Panc1 (cell line): ENCODE results near the gene KATNA1. TPM values are rescaled to one million over a fixed set of nuclear protein-coding genes. Genes with fewer than 3 reads are reported as not detected.

Experiments
- ATAC-seq: fragments of 200-7000 bp; cut with Tn5 transposase; 2 replicates; pipeline ENCODE4 v1.9.1; 2020; ENCODE audit warnings: mild to moderate bottlenecking, moderate library complexity
- BruUV-seq: library from RNA; stranded (reverse); fragments of 400-500 nt; replicated peaks from 2 replicates; lab custom pipeline; 2021; lab: Mats Ljungman, UMichigan
- CTCF ChIA-PET: fragments of 300-600 bp; sonication (Branson Sonifier 250); formaldehyde crosslinking; loops from one replicate; lab custom pipeline; 2022; ENCODE audit warnings: antibody characterized with exemption; lab: Charles Lee
- POLR2A ChIA-PET: fragments of 300-600 bp; sonication (Branson Sonifier 250); formaldehyde crosslinking; loops from one replicate; lab custom pipeline; 2022; ENCODE audit warnings: antibody characterized with exemption; lab: Charles Lee
- DNase-seq: peaks from one replicate; pipeline ENCODE4 v3.0.0-alpha.2; 2010; ENCODE audit warnings: low read depth, low spot score
- H3K27ac ChIP-seq: 2 replicates; pipeline ENCODE4 v1.5.1; 2011; ENCODE audit warnings: mild to moderate bottlenecking, low read length, inconsistent platforms
- H3K27me3 ChIP-seq: fragments of 200-500 bp; sonication (Bioruptor generic); 2 replicates; pipeline ENCODE4 v1.6.0; 2014; ENCODE audit warnings: low read length, inconsistent platforms; ENCODE audit not compliant: control insufficient read depth, insufficient read depth
- H3K36me3 ChIP-seq: fragments of 200-500 bp; sonication (Bioruptor generic); 2 replicates; pipeline ENCODE4 v1.5.1; 2014; ENCODE audit warnings: inconsistent platforms, mild to moderate bottlenecking, low read length, moderate library complexity; ENCODE audit not compliant: control insufficient read depth, insufficient read depth
- H3K4me1 ChIP-seq: 2 replicates; pipeline ENCODE4 v1.5.1; 2011; ENCODE audit warnings: inconsistent platforms, mild to moderate bottlenecking, low read length, moderate library complexity; ENCODE audit not compliant: control insufficient read depth, insufficient read depth
- H3K4me3 ChIP-seq, 2 experiments: 2 replicates each; pipeline ENCODE4 v1.5.1; 2011 to 2012; ENCODE audit warnings: low read depth in 2 of 2, low read length in 2 of 2, mild to moderate bottlenecking in 2 of 2, inconsistent platforms in 1 of 2, moderate library complexity in 1 of 2
- H3K9me3 ChIP-seq: fragments of 200-500 bp; sonication (Bioruptor generic); 2 replicates; pipeline ENCODE4 v1.5.1; 2014; ENCODE audit warnings: low read depth, mild to moderate bottlenecking, inconsistent platforms, low read length, moderate library complexity; ENCODE audit not compliant: control insufficient read depth, insufficient read depth
- POLR2AphosphoS5 ChIP-seq: IDR thresholded peaks from 2 replicates; pipeline ENCODE4 v1.6.1; 2012; ENCODE audit warnings: mild to moderate bottlenecking, low read depth, low read length, moderate library complexity
- SIN3A ChIP-seq: IDR thresholded peaks from 2 replicates; pipeline ENCODE4 v1.6.1; 2012; ENCODE audit warnings: low read depth, mild to moderate bottlenecking, low read length, moderate library complexity, borderline replicate concordance; ENCODE audit not compliant: insufficient read depth
- TCF7L2 ChIP-seq: IDR thresholded peaks from 2 replicates; pipeline ENCODE4 v1.6.1; 2011; ENCODE audit warnings: mild to moderate bottlenecking, low read depth, low read length, inconsistent platforms
- in situ Hi-C: cut with HindIII; loops from 2 replicates; pipeline ENCODE4 v1.10.0; 2016; ENCODE audit warnings: low sequenced_read_pairs, low pct_unique_long_range_greater_than_20kb
- intact Hi-C: fragments of 100-400 bp; cut with micrococcal nuclease; formaldehyde crosslinking; loops from one replicate; pipeline ENCODE4 v1.10.0; 2022; ENCODE audit not compliant: unreplicated experiment
- total RNA-seq: library from RNA; stranded (reverse); gene quantifications from one replicate; pipeline ENCODE4 v1.2.1, GENCODE V29; 2021; ENCODE audit not compliant: unreplicated experiment
- TF ChIP-seq, protein P1 (sequence below), 2 experiments: IDR thresholded peaks; 2 replicates each; pipeline ENCODE4 v1.6.1; 2011 to 2012; ENCODE audit warnings: low read depth in 2 of 2, control low read depth in 1 of 2, low read length in 1 of 2, mild to moderate bottlenecking in 1 of 2, moderate library complexity in 1 of 2; ENCODE audit not compliant: insufficient read depth in 1 of 2
- TF ChIP-seq, protein P2 (sequence below): fragments of 450-650 bp; IDR thresholded peaks from 2 replicates; pipeline ENCODE4 v1.5.1; 2017; ENCODE audit warnings: mild to moderate bottlenecking

KATNA1 gene
- total RNA-seq, 1 experiment from 2014 or later: 19.7 TPM

DNA sequence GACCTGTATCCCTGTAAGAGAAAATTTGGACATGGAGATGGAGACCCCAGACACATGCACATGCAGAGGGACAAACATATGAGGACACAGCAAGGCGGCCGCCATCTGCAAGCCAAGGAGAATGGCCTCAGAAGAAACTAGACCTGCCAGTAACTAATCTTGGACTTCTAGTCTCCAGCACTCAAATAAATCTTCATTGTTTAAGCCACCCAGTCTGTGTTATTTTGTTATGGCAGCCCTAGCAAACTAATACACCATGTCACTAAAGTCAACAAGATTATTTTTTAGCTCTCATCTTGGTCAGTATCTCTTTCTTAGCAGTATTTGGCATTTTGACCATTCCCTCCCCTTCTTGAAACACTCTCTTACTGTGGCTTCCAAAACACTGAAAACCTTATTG lies 42.7 kb upstream of the KATNA1 start:
- H3K36me3 ChIP-seq: peaks cover 7% of the 10 kb centered on the region

DNA sequence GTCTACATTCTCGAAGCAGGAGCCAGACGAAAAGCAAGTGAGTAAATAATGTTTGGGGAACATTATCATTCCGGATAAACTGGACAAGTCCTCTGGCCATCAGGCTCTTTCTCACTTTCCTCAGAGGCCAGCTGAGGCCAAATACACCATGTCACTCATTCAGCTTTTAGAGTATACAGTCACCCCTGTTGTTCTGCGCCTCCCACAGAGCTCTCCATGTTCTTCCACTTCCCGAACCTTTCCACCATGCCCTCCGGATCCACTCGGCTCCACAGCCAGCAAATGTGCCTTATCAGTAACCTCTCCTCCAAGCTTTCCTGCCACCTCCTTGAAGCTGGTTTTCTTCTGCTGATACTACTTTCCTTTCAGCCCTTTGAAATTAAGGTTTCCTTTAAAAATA lies 37.7 kb upstream of the KATNA1 start:
- ChIA-PET CTCF (interaction anchor here (0.5 kb wide), 1 partner anchor 120 kb away, joined by 3 read pairs; the partner anchor contains the start of gene GINM1), POLR2A (no interaction called here)
- in situ Hi-C loops: no loop called here
- ATAC-seq: no peak
- intact Hi-C loops: no loop called here
- H3K4me1 ChIP-seq: no peaks in the 10 kb centered on the region
- TF ChIP-seq, protein P1, sequence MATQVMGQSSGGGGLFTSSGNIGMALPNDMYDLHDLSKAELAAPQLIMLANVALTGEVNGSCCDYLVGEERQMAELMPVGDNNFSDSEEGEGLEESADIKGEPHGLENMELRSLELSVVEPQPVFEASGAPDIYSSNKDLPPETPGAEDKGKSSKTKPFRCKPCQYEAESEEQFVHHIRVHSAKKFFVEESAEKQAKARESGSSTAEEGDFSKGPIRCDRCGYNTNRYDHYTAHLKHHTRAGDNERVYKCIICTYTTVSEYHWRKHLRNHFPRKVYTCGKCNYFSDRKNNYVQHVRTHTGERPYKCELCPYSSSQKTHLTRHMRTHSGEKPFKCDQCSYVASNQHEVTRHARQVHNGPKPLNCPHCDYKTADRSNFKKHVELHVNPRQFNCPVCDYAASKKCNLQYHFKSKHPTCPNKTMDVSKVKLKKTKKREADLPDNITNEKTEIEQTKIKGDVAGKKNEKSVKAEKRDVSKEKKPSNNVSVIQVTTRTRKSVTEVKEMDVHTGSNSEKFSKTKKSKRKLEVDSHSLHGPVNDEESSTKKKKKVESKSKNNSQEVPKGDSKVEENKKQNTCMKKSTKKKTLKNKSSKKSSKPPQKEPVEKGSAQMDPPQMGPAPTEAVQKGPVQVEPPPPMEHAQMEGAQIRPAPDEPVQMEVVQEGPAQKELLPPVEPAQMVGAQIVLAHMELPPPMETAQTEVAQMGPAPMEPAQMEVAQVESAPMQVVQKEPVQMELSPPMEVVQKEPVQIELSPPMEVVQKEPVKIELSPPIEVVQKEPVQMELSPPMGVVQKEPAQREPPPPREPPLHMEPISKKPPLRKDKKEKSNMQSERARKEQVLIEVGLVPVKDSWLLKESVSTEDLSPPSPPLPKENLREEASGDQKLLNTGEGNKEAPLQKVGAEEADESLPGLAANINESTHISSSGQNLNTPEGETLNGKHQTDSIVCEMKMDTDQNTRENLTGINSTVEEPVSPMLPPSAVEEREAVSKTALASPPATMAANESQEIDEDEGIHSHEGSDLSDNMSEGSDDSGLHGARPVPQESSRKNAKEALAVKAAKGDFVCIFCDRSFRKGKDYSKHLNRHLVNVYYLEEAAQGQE (IDR thresholded peaks at IDR 0.05; ENCODE audit: insufficient read depth in 1 of 2, low read depth in 2 of 2, low read length in 1 of 2): no peak
- TF ChIP-seq TCF7L2 (no peak), POLR2AphosphoS5 (no peak), SIN3A (no peak)
- TF ChIP-seq, protein P2, sequence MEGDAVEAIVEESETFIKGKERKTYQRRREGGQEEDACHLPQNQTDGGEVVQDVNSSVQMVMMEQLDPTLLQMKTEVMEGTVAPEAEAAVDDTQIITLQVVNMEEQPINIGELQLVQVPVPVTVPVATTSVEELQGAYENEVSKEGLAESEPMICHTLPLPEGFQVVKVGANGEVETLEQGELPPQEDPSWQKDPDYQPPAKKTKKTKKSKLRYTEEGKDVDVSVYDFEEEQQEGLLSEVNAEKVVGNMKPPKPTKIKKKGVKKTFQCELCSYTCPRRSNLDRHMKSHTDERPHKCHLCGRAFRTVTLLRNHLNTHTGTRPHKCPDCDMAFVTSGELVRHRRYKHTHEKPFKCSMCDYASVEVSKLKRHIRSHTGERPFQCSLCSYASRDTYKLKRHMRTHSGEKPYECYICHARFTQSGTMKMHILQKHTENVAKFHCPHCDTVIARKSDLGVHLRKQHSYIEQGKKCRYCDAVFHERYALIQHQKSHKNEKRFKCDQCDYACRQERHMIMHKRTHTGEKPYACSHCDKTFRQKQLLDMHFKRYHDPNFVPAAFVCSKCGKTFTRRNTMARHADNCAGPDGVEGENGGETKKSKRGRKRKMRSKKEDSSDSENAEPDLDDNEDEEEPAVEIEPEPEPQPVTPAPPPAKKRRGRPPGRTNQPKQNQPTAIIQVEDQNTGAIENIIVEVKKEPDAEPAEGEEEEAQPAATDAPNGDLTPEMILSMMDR: no peak
- DNase-seq: no peak
- H3K27me3 ChIP-seq: no peaks in the 10 kb centered on the region
- no peak overlapping the region for H3K4me3 ChIP-seq
- H3K9me3 ChIP-seq: no peaks in the 10 kb centered on the region
- BruUV-seq: no TSS peak
- peaks cover 12% of the 10 kb centered on the region for H3K36me3 ChIP-seq
- no peak overlapping the region for H3K27ac ChIP-seq

More for the DNA sequence above, 42.7 kb upstream of the KATNA1 start:
- POLR2A ChIA-PET: no interaction called here
- no peaks in the 10 kb centered on the region for H3K4me1 ChIP-seq
- BruUV-seq: no TSS peak
- no peaks in the 10 kb centered on the region for H3K9me3 ChIP-seq
- H3K27me3 ChIP-seq: no peaks in the 10 kb centered on the region
- no peak overlapping the region for H3K27ac ChIP-seq
- ATAC-seq (no peak), DNase-seq (no peak)
- in situ Hi-C loops: no loop called here
- TF ChIP-seq, protein P2: no peak
- TF ChIP-seq TCF7L2: no peak
- no peak for TF ChIP-seq POLR2AphosphoS5
- TF ChIP-seq, protein P1 (IDR thresholded peaks at IDR 0.05; ENCODE audit: insufficient read depth in 1 of 2, low read depth in 2 of 2, low read length in 1 of 2): no peak
- TF ChIP-seq SIN3A: no peak
- H3K4me3 ChIP-seq: no peak overlapping the region
- intact Hi-C loops: no loop called here
- CTCF ChIA-PET: no interaction called here
